HG02588 (cell line): ENCODE data around the gene GYS2.

ENCODE experiments used
- ATAC-seq: cut with Tn5 transposase; IDR thresholded peaks from one replicate; pipeline ENCODE4 v1.9.1; 2021; ENCODE audit warnings: mild to moderate bottlenecking, moderate library complexity; ENCODE audit not compliant: unreplicated experiment

Gene GYS2

GRCh38 chr12:21558100-21558679, 46.5 kb downstream of the GYS2 start:
- no peak for ATAC-seq

- no peak for ATAC-seq
Measured at GRCh38 chr12:21553329-21553675, 51.3 kb downstream of the GYS2 start.

- ATAC-seq: no peak
Measured at GRCh38 chr12:21552635-21553328, 51.9 kb downstream of the GYS2 start.

DNA sequence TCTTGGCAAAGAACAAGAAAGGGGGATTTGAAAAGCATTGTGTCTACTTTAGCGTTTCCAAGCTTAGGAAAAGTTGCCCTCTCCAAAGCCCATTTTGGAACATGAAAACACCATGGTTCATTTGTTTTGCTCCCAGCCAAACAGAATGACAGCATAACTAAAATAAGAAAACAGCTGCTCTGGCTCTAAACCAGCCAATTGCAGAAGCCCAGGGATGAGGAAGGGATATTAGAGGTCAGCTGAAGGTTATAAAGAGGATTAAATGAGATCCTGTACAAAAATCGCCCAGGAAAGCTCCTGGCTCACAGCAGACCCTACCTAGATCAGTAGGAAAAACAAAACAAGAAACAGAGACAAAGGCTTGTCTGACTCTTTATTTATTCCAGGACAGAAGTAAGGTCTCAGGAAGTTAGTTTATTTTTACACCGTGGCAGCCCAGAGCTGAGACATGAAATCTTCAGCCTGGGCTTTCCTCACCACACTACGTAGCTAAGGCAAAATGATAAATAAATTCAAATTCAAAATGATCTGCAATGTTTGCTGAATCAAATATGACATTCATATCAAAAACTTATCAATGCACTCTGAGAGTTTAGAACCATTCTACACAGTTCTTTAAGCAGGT, 52.7 kb downstream of the GYS2 start:
- no peak for ATAC-seq

- ATAC-seq: no peak
Measured at GRCh38 chr12:21547437-21547836, 57.2 kb downstream of the GYS2 start.

GRCh38 chr12:21546716-21547115, 57.9 kb downstream of the GYS2 start:
- ATAC-seq: no peak

GRCh38 chr12:21545557-21545956, 59.1 kb downstream of the GYS2 start:
- no peak for ATAC-seq

DNA sequence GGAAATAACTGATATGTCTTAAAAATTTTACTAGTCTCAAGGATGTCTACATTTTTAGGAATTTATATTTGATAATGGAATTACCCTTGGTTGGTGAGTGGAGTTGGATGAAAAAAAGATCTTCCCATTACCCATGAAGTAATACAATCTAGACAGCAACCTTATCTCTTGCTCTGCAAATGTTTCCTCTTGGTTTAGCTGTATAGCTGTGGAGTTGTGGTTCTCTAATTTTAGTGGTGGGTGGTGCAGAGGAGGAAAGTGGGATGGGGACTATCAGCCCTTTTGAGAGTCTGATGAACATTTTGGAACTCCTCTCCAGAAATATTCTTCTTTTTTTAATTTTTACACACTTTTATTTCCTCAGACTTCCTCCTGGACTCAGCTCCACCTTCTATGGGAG, 61.5 kb downstream of the GYS2 start:
- no peak for ATAC-seq

- no peak for ATAC-seq
Measured at GRCh38 chr12:21542403-21542802, 62.2 kb downstream of the GYS2 start.

- ATAC-seq: no peak
Measured at GRCh38 chr12:21541773-21542172, 62.9 kb downstream of the GYS2 start.

DNA sequence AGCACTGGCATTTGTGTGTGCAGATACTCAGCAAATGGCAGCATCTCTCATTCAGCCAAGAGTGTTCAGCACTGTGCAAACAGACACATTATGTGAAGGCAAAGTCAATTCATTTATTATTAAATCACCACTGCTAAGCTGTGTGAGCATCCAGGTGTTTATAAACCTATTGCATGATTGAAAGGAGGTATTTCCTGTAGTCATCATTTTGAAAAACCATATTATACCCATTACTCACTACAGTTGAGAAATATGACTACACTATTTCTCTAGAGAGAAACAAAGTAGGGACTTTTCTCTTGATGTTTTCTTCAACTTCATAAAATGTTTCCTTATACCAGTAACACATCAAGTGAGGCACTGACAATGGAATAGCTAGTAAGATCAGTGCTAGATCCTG, 64.8 kb downstream of the GYS2 start:
- no peak for ATAC-seq

DNA sequence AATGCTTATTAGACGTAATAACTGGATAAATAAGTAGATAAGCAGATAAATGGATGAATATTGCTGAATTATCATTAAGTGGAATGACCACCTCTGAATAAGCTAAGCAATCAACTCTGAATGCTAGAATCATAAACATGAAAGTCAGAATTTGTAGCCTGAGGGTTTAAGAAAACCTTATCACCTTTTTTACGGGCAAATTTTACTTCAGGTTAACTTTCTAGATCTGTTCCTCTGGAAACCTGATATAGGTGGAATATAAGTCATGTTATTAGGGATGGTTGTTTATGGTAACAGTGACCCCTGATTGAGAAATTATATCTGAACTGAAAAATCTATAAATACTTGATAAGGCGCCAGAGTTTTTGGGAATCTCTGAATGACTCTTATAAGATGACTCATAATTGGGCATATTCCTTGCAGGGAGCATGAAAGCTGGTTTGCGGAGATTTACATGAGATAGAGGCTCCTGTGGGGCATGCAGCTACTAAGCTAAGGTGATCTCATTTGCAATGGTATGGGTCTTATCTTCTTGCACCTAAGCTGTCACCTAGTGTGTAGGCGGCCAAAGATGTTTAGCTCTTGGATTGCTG, 66.5 kb downstream of the GYS2 start:
- ATAC-seq: no peak

DNA sequence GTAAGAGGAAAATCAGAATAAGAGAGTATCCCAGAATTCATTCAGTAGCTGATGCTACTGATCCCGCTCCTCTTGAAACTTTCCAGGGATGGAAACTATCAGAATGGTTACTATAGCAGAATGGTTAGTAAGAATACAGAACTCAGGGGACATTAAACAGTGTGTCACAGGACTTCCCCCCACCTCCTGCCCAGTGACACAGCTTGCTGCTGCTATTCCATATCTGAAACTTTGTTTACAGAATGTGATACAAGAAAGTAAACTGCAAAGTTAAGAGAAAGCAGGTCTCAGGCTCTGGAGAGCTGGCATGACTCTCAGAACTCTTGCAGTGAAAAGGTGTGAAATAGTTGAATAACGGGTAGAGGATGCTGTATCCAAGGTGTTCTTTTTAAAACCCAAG, 75.2 kb downstream of the GYS2 start:
- no peak for ATAC-seq

DNA sequence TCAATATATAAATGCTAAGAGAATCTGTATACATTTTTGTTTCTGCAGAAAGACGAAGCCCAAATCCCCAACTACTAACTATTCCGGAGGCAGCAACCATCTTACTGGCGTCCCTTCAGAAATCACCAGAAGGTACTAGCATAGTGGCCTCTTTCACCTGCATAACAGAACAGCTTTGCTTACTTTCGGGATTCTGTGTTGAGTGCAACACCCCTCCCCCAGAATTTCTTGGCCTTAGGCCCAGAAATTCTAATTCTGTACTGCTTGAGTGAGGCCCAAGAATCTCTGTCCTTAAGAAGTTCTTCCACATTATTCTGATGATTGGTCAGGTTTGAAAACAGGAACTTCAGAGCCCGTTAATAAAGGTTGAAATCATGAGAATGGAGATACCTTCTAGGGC, 75.7 kb downstream of the GYS2 start:
- no peak for ATAC-seq

DNA sequence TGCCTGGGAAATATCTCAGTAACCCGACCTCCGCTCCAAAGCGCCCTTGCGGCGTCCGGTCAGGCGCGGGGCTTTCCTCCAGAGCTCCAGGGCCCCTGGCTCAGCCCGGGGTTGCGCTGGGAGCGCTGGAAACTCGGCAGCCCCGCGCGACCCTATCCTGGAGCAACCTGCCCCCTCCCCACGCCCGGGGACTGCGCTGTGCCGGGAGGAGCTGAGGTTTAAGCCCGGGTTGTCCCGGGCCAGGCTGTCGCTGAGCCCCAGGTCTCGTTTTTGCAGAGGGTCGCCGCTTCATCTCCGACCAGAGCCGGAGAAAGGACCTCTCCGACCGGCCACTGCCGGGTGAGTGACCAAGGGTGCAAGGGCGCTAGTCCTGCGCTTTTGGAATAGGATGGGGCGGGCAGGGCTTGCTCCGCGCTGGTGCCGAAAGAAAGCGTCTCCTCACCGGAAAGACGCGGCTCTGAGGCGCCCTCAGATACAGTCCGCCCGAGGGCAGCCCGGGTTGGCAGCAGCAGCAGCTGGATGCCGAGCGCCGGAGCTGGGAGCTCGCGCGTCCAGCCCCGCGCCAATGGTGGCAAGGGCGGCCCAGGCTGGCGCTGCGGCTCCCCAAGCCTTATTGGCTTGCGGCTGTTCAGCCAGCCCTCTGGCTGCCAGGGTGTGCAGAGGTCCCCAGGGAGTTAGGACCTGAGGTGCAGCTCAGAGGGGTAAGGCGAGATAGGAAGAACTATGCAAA, 77.0 kb downstream of the GYS2 start:
- peak; percentile 98 for ATAC-seq

DNA sequence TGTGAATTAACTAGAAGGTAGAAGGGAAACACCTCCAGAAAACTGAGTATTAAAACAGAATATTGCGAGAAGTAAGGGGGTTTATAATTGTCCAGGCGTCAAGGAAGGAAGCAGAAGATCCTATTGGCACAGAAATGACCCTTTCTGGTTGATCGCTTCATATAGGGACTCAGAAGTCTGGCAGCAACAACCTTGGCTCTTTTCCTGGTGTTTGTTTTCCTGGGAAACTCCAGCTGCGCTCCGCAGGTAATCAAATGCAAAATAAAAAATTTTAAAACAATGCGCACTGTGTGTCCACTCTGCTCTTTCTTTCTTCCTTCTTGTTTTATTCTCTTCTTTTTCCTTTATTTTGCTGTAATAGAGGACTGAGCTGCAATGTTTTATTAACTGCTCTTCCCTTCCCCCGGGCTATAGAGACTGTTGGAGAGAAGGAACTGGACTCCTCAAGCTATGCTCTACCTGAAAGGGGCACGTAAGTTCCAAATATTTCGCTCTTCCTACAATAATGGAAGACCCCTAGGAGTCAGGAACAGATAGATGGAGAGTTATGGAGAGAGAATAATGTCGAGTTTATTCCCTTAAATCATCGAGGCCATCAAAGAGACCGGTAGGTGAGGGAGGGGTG, 77.8 kb downstream of the GYS2 start:
- no peak for ATAC-seq

DNA sequence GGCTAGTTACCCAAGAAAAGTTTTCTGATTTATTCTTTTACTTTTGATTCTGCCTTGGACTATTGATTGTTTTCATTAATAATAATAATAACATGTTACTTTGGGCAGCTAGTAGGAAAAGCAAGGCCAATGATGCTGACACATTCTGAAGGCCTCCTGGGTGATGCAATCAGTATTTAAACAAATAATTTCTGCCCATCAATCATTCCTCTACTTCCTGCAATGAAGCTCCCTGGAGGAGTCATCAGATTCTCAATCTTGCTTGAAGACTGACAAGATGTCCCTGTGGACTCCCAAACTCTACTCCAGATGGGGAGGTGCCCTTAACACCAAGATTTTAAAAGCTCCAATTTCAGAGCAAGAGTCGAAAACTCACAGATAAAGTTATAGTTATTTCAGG, 78.6 kb downstream of the GYS2 start, which contains the start of gene SPX:
TSS of gene SPX (plus strand) at position 244 of the 400 bp plus-strand sequence. CDS start 177 bp downstream, outside the sequence.
- ATAC-seq: no peak

- ATAC-seq: no peak
Measured at GRCh38 chr12:21523148-21523547, 81.5 kb downstream of the GYS2 start.

- ATAC-seq: no peak
Measured at GRCh38 chr12:21521541-21521940, 83.1 kb downstream of the GYS2 start.

DNA sequence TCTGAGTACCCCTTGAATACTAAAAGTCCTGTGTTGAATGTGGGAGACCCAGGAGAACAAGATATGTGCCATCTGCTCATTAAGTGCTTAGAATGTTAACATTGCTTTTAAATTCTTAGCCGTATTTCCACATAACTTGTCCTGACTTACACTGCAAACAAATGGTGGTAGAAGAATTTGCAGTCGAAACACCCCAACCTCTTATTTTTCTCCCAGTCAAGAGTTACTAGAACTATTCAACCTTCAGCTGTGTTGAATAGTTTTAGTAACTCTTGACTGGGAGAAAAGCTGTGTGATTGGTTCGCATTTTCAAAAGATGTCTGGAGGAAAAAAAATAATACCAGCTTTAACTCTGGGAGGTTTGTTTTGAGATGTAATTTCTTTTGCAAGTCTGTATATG, 86.2 kb downstream of the GYS2 start:
- no peak for ATAC-seq

DNA sequence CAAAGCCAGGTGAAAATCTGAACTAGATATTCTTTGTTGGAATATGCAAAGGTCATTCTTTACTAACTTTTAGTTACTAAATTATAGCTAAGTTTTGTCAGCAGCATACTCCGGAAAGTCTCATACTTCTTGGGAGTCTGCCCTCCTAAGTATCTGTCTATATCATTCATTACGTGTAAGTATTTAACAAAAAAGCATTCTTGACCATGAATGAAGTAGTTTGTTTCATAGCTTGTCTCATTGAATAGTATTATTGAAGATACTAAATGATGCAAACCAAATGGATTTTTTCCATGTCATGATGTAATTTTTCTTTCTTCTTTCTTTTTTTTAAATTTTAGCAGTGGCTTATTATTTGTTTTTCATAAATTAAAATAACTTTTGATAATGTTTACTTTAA, 88.4 kb downstream of the GYS2 start:
- ATAC-seq: no peak
